ENCODE results near the gene TPRG1L.
"Not testable (repeated sequence)": the region's sequence is repeated elsewhere in the genome, so short reads cannot be mapped to it uniquely, and the experiment has no call there.

The TPRG1L gene

DNA sequence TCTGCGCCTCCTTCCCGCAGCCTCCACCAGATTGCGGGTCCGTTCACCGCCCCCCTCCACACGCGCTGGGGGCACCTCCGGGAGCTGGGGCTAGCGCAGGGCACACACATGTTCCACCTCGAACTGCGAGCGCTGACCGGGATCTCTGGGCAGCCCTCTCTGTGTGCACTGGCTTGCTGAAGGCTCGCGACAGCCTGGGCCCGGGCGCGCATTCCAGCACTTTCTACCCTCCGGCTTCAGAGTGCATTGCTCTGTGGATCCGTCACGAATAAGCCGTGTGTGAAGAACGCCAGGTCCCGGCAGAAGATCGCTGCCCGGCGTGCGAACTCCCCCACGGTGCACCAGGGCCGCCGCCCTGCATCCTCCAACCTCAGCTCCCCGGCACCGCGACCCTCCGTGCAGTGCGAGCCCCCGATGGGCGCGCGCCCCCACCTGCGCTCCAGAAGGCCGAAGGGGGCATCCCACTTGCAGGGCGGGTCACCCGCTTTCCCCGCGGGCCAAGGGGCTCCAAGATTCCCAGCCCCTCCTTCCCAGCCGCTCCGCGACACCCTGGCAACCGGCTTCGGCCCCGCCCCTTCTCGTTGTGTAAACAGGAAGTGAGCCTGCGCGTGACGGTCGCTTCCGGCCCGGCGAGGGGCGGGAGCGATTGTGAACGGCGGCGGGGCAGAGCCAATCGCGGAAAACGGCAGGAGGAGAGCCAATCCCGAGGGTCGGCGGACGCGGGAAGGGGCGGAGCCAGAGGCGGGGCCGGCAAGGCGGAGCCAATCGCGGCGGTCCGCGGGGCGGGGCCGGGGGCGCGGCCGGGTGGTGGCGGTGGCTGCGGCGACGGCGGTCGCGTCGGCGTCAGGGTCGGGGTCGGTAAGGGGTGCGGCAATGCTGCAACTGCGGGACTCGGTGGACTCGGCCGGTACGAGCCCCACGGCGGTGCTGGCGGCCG, at the start of gene TPRG1L:
TSS of gene TPRG1L (plus strand) at position 816 of the 937 bp plus-strand sequence. CDS start at position 874, 58 bp downstream.
- peak; percentile 92 to 98 (median 96) for DNase-seq (ENCODE audit: low read depth in 3 of 3, low spot score in 1 of 3)

- DNase-seq (ENCODE audit: low read depth in 3 of 3, low spot score in 1 of 3): not testable (repeated sequence)
Measured at GRCh38 chr1:3575515-3575914, 49.3 kb upstream of the TPRG1L start.

DNA sequence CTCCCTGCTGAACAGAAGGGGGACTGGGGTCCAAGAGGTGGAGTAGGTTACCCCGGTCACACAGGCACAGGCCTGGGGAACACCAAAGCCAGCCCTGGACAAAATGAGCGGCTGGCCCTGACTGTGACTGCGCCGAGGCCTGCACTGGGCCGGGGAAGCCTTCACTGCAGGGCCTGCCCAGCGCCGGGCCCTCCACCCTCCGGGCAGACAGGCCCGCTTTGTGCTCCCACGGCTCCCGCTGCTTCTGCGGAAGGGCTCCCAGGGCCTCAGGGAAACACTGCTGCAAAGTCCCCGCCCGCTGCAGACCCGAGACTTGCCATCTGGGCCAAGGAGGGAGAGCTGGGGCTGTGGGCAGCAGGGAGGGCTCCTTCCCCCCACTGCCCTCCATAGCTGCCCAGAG, 48.8 kb upstream of the TPRG1L start:
- DNase-seq (ENCODE audit: low read depth in 3 of 3, low spot score in 1 of 3): no peak

- DNase-seq (ENCODE audit: low read depth in 3 of 3, low spot score in 1 of 3): no peak
Measured at GRCh38 chr1:3577300-3577699, 47.5 kb upstream of the TPRG1L start.

GRCh38 chr1:3577711-3578432, 46.9 kb upstream of the TPRG1L start:
- DNase-seq (ENCODE audit: low read depth in 3 of 3, low spot score in 1 of 3): no peak

- no peak for DNase-seq (ENCODE audit: low read depth in 3 of 3, low spot score in 1 of 3)
Measured at GRCh38 chr1:3578433-3578805, 46.4 kb upstream of the TPRG1L start.

DNA sequence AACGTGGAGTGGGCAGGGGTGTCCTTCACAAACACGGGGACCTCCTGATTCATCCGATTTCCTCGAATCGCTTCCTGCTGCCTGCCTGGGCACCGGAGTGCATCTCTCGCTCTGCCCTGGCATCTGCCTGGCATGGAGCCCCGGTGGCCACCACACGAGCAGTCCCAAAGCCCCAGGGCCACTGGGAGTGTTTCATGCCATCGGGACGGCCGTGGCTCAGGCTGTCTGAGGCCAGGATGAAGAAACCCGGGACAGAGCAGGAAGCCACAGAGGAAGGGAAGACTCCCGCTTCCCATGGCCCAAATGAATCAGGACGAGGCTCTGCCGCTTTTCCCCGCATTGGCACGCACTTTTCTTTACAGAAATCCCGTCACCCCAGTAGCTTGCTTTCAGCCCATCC, 45.9 kb upstream of the TPRG1L start:
- DNase-seq (ENCODE audit: low read depth in 3 of 3, low spot score in 1 of 3): no peak

DNA sequence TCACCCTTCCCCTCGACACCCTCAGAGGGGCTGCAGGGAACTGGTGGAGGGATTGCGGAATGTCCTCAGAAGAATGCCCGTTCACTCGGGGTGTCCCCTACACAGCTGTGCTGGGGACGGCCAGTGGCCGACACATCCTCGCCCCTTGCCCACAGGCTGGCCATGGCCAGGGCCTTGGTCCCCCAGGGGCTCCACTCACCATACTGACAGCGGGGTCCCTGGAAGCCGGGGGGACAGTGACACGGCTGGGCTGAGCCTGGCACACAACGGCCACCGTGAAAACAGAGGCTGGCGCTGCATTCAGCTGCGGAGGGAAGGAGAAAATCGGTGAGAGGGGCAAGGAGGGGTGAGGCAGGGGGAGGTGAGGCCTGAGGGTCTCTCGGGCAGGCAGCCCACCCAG, 45.2 kb upstream of the TPRG1L start:
- no peak for DNase-seq (ENCODE audit: low read depth in 3 of 3, low spot score in 1 of 3)

DNA sequence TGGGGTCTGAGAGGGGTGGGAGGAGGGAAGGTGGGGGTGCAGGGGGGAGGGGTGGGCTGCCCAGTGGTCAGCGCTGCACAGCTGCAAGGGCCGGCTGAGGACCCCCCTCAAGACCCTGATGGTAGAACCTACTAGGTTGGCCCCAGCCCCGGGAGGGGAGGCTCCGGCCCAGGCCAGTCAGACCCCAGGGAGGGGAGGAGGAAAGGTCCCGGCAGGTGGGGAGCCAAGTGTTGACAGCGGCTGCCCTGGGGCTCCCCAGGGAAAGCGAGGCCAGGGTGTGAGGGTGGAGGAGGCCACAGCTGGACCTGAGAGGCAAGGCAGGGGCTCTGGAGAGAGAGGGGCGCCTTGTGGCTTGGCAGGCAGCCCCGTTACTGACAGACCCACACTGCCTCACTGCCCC, 44.6 kb upstream of the TPRG1L start:
- no peak for DNase-seq (ENCODE audit: low read depth in 3 of 3, low spot score in 1 of 3)

GRCh38 chr1:3581296-3582036, 43.3 kb upstream of the TPRG1L start:
- DNase-seq (ENCODE audit: low read depth in 3 of 3, low spot score in 1 of 3): no peak

- DNase-seq (ENCODE audit: low read depth in 3 of 3, low spot score in 1 of 3): not testable (repeated sequence)
Measured at GRCh38 chr1:3583751-3584150, 41.1 kb upstream of the TPRG1L start.

DNA sequence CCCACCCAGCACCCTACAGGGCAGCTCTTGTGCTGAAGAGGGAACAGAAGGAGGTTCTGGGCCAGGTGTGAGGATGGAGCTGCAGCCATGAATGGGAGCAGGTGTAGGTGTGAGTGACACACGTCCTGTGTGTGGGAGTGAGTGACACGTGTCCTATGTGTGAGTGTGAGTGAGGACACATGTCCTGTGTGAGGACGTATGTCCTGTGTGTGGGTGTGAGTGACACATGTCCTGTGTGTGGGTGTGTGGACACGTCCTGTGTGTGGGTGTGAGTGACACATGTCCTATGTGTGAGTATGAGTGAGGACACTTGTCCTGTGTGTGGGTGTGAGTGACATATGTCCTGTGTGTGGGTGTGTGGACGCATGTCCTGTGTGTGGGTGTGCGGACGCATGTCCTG, 39.9 kb upstream of the TPRG1L start:
- DNase-seq (ENCODE audit: low read depth in 3 of 3, low spot score in 1 of 3): no peak

GRCh38 chr1:3585353-3585868, 39.4 kb upstream of the TPRG1L start:
- DNase-seq (ENCODE audit: low read depth in 3 of 3, low spot score in 1 of 3): not testable (repeated sequence)

DNA sequence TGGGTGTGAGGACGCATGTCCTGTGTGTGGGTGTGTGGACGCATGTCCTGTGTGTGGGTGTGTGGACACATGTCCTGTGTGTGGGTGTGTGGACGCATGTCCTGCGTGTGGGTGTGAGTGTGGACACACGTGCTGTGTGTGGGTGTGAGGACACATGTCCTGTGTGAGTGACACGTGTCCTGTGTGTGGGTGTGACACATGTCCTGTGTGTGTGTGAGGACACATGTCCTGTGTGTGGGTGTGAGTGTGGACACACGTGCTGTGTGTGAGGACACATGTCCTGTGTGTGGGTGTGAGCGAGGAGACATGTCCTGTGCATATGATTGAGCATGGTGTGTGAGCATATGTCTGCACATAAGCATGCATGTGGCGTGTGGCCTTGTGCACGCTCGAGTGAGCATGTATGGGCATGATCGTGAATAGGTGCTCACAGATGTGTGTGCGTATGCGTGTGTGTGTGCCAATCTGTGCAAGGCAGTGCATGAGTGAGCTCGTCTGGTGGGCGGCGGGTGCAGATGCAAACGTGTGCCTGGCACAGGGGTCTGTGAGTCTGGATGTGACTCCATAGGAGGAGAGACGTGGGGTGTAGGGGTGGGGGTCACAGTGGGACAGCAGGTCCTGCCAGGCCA, 38.8 kb upstream of the TPRG1L start:
- no peak for DNase-seq (ENCODE audit: low read depth in 3 of 3, low spot score in 1 of 3)

DNA sequence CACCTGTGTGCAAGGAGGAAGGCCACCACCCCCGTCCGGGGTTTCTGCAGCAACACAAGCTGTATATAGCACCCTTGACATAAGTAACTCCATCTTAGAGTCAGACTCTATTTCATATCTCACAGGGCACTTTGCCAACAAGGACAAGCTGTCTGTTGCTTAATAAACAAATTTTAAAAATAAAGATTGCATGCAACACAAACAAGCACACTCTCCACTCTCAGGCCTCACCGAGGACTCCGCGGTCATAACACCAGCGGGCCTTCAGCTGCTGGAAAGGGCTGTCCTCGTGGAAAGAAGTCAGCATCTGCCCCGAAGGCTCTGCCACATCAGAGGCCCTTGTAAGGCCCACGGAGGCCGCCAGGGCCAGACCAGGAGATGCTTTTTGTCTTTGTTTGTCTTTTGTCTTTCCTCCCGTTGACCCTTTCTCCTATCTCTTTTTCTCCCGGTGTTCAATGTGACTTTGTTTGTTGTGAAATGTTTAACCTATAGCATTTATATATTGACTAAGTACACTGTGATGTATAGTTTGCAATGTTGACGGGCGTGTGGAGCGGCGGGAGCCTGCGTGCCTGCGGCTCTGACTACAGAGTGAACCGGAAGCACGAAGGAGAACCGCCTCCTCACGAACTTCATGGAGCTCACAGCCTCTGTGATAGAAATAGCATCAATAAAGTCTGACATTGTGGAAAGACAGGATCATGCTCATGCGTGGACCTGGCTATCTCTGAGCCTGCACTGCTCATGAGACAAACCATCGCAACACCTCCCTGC, 37.6 kb upstream of the TPRG1L start:
- no peak for DNase-seq (ENCODE audit: low read depth in 3 of 3, low spot score in 1 of 3)

GRCh38 chr1:3588395-3588794, 36.4 kb upstream of the TPRG1L start:
- DNase-seq (ENCODE audit: low read depth in 3 of 3, low spot score in 1 of 3): no peak

GRCh38 chr1:3590139-3590763, 34.6 kb upstream of the TPRG1L start:
- DNase-seq (ENCODE audit: low read depth in 3 of 3, low spot score in 1 of 3): no peak

DNA sequence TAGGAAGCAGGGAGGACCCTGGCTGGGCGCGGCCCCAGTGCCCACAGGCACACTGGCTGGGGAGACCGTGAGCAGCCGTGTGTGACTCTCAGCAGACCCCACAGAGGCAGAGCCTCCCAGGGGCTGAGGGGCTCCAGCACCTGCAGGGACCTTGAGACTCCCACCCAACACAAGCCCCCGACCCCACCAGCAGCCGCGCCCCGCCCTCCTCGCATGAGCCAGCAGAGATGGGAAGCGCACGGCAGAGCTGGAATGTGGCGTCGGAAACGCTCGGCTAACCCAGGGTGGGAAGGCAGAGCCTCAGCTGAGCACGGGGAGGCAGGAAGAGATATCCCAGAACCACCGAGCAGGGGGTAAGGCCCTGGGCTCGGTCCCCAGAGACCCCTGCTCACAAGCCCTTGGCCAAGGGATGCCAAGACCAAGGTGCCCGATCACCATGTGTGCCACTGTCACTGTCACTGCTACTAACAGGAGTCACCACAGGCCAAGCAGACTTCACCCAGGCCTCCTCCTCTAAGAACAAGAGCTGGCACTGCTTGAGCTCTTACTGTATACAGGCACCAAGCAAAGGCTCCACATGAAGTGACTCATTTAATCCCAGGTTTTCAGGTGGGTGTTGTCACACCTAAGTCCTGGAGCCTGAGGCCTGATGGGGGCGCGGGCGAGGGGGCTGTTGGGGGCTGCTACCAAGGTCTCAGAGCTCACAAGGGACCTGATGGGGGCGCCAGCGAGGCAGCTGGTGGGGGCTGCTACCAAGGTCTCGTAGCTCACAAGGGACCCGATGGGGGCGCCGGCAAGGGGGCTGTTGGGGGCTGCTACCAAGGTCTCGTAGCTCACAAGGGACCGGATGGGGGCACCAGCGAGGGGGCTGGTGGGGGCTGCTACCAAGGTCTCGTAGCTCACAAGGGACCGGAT, 33.6 kb upstream of the TPRG1L start:
- no peak for DNase-seq (ENCODE audit: low read depth in 3 of 3, low spot score in 1 of 3)

DNA sequence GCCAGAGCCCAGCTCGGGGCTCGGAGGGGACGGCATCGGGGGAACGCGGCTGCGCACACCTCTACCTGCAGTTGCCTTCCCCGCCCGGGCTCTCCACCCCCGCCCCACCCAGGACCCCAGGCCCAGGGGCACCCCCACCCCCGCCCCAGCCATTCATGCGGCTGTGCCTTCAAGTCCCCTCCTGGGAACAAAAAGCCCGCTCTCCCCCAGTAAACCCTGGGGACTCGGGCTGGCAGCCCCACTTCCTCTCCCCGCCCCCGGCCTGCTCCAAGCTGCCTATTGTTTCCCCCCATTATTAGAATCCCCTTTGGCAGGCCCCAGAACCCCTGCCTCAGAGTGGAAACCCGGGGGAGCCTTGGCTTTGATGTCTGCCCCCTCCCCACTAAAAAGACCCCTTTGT, 31.5 kb upstream of the TPRG1L start:
- no peak for DNase-seq (ENCODE audit: low read depth in 3 of 3, low spot score in 1 of 3)

Data from stimulated activated CD4-positive, alpha-beta T cell treated with anti-CD3 and anti-CD28 coated beads, TNF-alpha, amount 100 ng/mL, for 1 hour (primary cell).